ENCODE measurements around the gene PCDH10. TPM values are rescaled to one million over a fixed set of nuclear protein-coding genes. Genes with fewer than 3 reads are reported as not detected.

The PCDH10 gene
- total RNA-seq, 3 donors from 2014 or later, result 0.33 to 0.44 TPM; not detected in 1

DNA sequence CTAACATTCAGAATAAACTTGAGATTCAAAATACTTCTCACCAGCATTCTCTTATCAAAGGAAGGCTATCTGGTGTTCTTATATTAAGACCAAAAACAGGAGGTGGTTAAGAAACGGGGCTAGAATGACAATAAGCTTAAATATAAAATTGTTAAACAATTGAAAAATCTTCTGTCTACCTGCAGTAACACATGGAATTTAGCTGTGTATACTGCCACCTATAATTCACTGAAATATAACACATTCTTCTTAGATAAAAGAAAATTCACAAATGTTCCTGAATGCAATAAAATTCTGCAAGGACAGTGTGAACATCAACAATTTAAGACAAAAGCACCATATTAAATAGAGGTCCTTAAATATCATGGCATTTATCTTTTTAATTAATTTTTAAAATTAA, 11.5 kb upstream of the PCDH10 start:
- TF ChIP-seq POLR2AphosphoS5 (IDR thresholded peaks at IDR 0.05) (no peak), POLR2A (IDR thresholded peaks at IDR 0.05) (no peak)
- TF ChIP-seq, protein P1, sequence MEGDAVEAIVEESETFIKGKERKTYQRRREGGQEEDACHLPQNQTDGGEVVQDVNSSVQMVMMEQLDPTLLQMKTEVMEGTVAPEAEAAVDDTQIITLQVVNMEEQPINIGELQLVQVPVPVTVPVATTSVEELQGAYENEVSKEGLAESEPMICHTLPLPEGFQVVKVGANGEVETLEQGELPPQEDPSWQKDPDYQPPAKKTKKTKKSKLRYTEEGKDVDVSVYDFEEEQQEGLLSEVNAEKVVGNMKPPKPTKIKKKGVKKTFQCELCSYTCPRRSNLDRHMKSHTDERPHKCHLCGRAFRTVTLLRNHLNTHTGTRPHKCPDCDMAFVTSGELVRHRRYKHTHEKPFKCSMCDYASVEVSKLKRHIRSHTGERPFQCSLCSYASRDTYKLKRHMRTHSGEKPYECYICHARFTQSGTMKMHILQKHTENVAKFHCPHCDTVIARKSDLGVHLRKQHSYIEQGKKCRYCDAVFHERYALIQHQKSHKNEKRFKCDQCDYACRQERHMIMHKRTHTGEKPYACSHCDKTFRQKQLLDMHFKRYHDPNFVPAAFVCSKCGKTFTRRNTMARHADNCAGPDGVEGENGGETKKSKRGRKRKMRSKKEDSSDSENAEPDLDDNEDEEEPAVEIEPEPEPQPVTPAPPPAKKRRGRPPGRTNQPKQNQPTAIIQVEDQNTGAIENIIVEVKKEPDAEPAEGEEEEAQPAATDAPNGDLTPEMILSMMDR (IDR thresholded peaks at IDR 0.05), result no peak
- peaks cover 0 to 17% of the 10 kb centered on the region in 2 donors for H3K27me3 ChIP-seq
- H3K4me3 ChIP-seq, result no peak overlapping the region
- no peak for DNase-seq (ENCODE audit: low spot score in 2 of 2)
- H3K27ac ChIP-seq, result no peak overlapping the region
- no peaks in the 10 kb centered on the region for H3K36me3 ChIP-seq
- H3K9me3 ChIP-seq, result no peaks in the 10 kb centered on the region
- H3K4me1 ChIP-seq, result no peaks in the 10 kb centered on the region
- intact Hi-C loops (cut with DNase I; ENCODE audit: low total_unique reads), result no loop called here

DNA sequence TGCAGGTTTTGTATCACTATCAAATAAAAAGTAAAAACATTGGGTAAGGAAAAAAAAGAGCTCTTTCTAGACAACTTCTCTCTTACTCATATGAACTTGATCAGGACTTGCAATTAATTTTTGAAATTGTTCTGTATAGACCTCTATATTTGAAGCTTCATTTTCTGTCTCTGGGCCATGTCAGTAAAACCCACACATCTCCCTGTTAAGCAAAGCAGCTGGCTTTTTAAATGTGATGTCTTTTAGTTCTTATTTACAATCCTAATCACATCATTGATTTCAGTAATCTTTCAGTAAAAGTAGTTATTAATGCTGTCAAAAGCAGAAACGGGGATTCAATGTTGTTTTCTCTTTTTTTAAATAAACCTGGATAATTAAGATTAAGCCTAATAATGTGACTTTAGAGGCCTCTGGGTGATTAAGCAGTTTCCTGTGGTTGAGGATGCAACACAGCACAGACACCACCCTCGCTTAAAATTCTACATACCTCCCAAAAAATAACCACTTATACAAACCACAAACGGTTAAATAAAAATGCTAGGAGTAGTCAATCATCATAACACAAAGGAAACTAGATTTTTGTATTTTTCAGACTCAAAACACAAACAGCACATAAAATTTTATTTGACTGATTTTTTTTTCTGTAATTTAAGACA, 5.2 kb upstream of the PCDH10 start:
- TF ChIP-seq, protein P1 (IDR thresholded peaks at IDR 0.05), result no peak
- TF ChIP-seq POLR2AphosphoS5 (IDR thresholded peaks at IDR 0.05), result no peak
- TF ChIP-seq POLR2A (IDR thresholded peaks at IDR 0.05), result no peak
- H3K9me3 ChIP-seq, result no peaks in the 10 kb centered on the region
- H3K27me3 ChIP-seq, result peaks cover 0 to 73% of the 10 kb centered on the region in 2 donors
- H3K4me1 ChIP-seq, result peaks cover 6 to 8% of the 10 kb centered on the region in 2 donors
- intact Hi-C loops (cut with DNase I; ENCODE audit: low total_unique reads), result no loop called here
- no peak for DNase-seq (ENCODE audit: low spot score in 2 of 2)
- H3K36me3 ChIP-seq, result no peaks in the 10 kb centered on the region
- H3K4me3 ChIP-seq, result no peak overlapping the region
- H3K27ac ChIP-seq, result no peak overlapping the region

DNA sequence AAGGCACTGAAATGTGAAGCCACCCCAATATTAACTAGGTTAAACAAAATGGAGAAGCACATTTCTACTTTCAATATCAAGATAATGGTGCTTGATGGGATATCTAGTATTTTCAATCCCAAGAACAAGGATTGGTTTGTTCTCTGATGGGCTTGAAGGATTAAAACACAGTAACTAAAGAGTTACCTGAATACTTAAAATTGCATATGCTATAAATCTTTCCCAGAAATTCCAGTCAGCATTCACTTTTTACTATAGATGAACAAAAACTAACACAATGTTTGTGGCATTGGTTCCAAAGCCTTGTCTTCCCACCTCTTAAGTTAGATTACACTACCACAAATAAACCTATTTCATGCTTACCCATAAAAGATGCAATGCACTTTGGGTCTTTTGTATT, 3.9 kb upstream of the PCDH10 start:
- intact Hi-C loops (cut with DNase I; ENCODE audit: low total_unique reads), result no loop called here
- no peak overlapping the region for H3K4me3 ChIP-seq
- H3K4me1 ChIP-seq, result peaks cover 6 to 14% of the 10 kb centered on the region in 2 donors
- TF ChIP-seq POLR2AphosphoS5 (IDR thresholded peaks at IDR 0.05) (no peak), POLR2A (IDR thresholded peaks at IDR 0.05) (no peak)
- TF ChIP-seq, protein P1 (IDR thresholded peaks at IDR 0.05), result no peak
- no peak for DNase-seq (ENCODE audit: low spot score in 2 of 2)
- H3K27me3 ChIP-seq, result peaks cover 0 to 85% of the 10 kb centered on the region in 2 donors
- no peaks in the 10 kb centered on the region for H3K36me3 ChIP-seq
- no peaks in the 10 kb centered on the region for H3K9me3 ChIP-seq
- H3K27ac ChIP-seq, result no peak overlapping the region

DNA sequence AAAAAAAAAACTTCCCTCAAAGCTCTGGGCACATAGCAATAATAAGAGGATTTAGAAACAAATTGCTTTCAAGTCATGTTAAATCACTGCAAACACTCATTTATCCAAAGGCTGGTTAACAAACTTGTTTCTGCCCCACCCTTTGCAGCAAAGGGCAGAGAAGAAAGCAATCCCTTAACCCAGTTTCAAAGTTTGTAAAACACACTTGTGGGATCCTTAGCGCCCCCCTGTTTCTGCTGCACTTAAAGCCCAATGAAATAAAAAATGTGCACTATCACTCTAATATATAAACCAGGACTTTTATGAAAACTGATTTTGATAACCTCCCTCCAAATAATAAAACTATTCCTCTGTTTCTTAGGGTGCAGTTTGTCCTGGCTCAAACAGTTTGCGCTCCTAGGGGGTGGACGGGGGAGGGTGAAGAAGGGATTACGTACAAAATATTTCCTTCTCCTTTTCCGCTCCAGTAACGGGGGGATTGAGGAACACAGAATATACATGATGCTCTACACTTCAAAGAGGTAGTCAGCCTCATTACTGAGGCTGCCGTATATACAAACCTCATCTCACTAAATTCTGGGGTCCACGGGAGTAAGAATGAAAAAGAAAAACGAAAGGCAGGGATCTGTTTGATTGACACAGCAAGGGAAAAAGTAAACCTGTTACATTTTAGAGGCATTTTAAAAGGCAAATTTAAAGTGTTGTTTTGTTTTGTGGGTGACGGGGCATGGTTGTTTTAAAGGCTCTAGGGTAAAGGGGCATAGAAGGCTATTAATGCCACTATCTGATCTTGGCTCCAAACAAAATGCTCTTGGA, 3.1 kb upstream of the PCDH10 start:
- Histone ChIP-seq H3K9me3 (no peaks in the 10 kb centered on the region), H3K4me3 (peak overlapping the region in 2 of 3 donors; percentile 42 to 63), H3K4me1 (peaks cover 6 to 17% of the 10 kb centered on the region in 2 donors), H3K36me3 (no peaks in the 10 kb centered on the region), H3K27me3 (peaks cover 3 to 87% of the 10 kb centered on the region in 2 donors), H3K27ac (no peak overlapping the region)
- intact Hi-C loops (cut with DNase I; ENCODE audit: low total_unique reads), result no loop called here
- TF ChIP-seq POLR2AphosphoS5 (IDR thresholded peaks at IDR 0.05), result no peak
- no peak for TF ChIP-seq POLR2A (IDR thresholded peaks at IDR 0.05)
- TF ChIP-seq, protein P1 (IDR thresholded peaks at IDR 0.05), result no peak
- DNase-seq (ENCODE audit: low spot score in 2 of 2), result no peak
